Neural cell (in vitro differentiated cells): ENCODE data around the gene PRKCE. TPM values are rescaled to one million over a fixed set of nuclear protein-coding genes. Genes with fewer than 3 reads are reported as not detected.

ENCODE experiments used
- H2AFZ ChIP-seq: fragments of 200-600, 300-800 bp; sonication (generic), shearing (Covaris generic); 2 replicates; pipeline ENCODE4 v1.6.0; 2014; ENCODE audit warnings: low read depth, mild to moderate bottlenecking, antibody characterized with exemption, low read length, moderate library complexity
- H3F3A ChIP-seq: fragments of 200-600 bp; shearing (Covaris generic); 2 replicates; pipeline ENCODE4 v1.6.1; 2016; ENCODE audit warnings: mild to moderate bottlenecking, moderate library complexity, mixed read lengths, antibody characterized with exemption, low read length; ENCODE audit not compliant: insufficient read depth, poor library complexity, severe bottlenecking
- H3K27ac ChIP-seq: fragments of 200-600, 300-800 bp; sonication (generic), shearing (Covaris generic); 2 replicates; pipeline ENCODE4 v1.5.1; 2014; ENCODE audit warnings: mild to moderate bottlenecking, low read length, moderate library complexity
- H3K27me3 ChIP-seq: fragments of 300-800, 200-600 bp; sonication (generic), shearing (Covaris generic); 2 replicates; pipeline ENCODE4 v1.6.0; 2014; ENCODE audit warnings: mild to moderate bottlenecking, low read depth, low read length, moderate library complexity; ENCODE audit not compliant: insufficient read depth
- H3K36me3 ChIP-seq: fragments of 300-800, 200-600 bp; sonication (generic), shearing (Covaris generic); 2 replicates; pipeline ENCODE4 v1.5.1; 2014; ENCODE audit warnings: mild to moderate bottlenecking, antibody characterized with exemption, low read length, moderate library complexity; ENCODE audit not compliant: insufficient read depth
- H3K4me2 ChIP-seq: fragments of 300-800, 200-600 bp; sonication (generic), shearing (Covaris generic); 2 replicates; pipeline ENCODE4 v1.6.0; 2014; ENCODE audit warnings: mild to moderate bottlenecking, low read length
- H3K4me3 ChIP-seq: fragments of 300-800, 200-600 bp; sonication (generic), shearing (Covaris generic); 2 replicates; pipeline ENCODE4 v1.5.1; 2014; ENCODE audit warnings: mild to moderate bottlenecking, low read length, moderate library complexity
- H3K79me2 ChIP-seq: fragments of 200-600 bp; shearing (Covaris generic); replicated peaks from 2 replicates; pipeline ENCODE4 v1.6.0; 2014; ENCODE audit warnings: mild to moderate bottlenecking, low read length, moderate library complexity; ENCODE audit not compliant: insufficient read depth
- H3K9ac ChIP-seq: fragments of 300-800, 200-600 bp; sonication (generic), shearing (Covaris generic); 2 replicates; pipeline ENCODE4 v1.6.1; 2016; ENCODE audit warnings: mild to moderate bottlenecking, low read length, mixed read lengths
- H3K9me2 ChIP-seq: fragments of 200-600 bp; shearing (Covaris generic); 2 replicates; pipeline ENCODE4 v1.6.1; 2016; ENCODE audit warnings: mild to moderate bottlenecking, low read length, mixed read lengths; ENCODE audit not compliant: insufficient read depth
- H3K9me3 ChIP-seq: fragments of 200-600, 300-800 bp; sonication (generic), shearing (Covaris generic); 2 replicates; pipeline ENCODE4 v1.6.1; 2016; ENCODE audit warnings: mild to moderate bottlenecking, mixed run types, low read length, moderate library complexity, mixed read lengths
- H4K20me1 ChIP-seq: fragments of 200-600 bp; shearing (Covaris generic); 2 replicates; pipeline ENCODE4 v1.6.1; 2016; ENCODE audit warnings: mild to moderate bottlenecking, mixed run types; ENCODE audit not compliant: insufficient read depth
- EP300 ChIP-seq: fragments of 450-650 bp; conservative IDR thresholded peaks from 2 replicates; pipeline ENCODE4 v1.6.1; 2014; ENCODE audit warnings: antibody characterized with exemption, mild to moderate bottlenecking, moderate library complexity; ENCODE audit not compliant: poor library complexity, severe bottlenecking
- EZH2 ChIP-seq: fragments of 200-600, 300-800 bp; shearing (Covaris generic), sonication (generic); IDR thresholded peaks from 2 replicates; pipeline ENCODE4 v1.6.1; 2014; ENCODE audit warnings: antibody characterized with exemption, low read length, borderline replicate concordance, mild to moderate bottlenecking; ENCODE audit not compliant: insufficient read depth, poor library complexity, severe bottlenecking
- MXI1 ChIP-seq: fragments of 450-650 bp; conservative IDR thresholded peaks from 2 replicates; pipeline ENCODE4 v1.6.1; 2014; ENCODE audit warnings: antibody characterized with exemption, mild to moderate bottlenecking; ENCODE audit not compliant: poor library complexity, severe bottlenecking
- POLR2AphosphoS5 ChIP-seq: IDR thresholded peaks from 2 replicates; pipeline ENCODE4 v1.6.1; 2012
- RAD21 ChIP-seq: fragments of 450-650 bp; conservative IDR thresholded peaks from 2 replicates; pipeline ENCODE4 v1.6.1; 2014; ENCODE audit warnings: antibody characterized with exemption, mild to moderate bottlenecking, moderate library complexity
- SMC3 ChIP-seq: fragments of 450-650 bp; conservative IDR thresholded peaks from 2 replicates; pipeline ENCODE4 v1.6.1; 2014; ENCODE audit warnings: antibody characterized with exemption, mild to moderate bottlenecking, moderate library complexity; ENCODE audit not compliant: poor library complexity
- TAF1 ChIP-seq: IDR thresholded peaks from 2 replicates; pipeline ENCODE4 v1.6.1; 2012; ENCODE audit warnings: low read depth
- polyA plus RNA-seq: library from polyadenylated mRNA; depleted of rRNA; stranded (reverse); fragments of >200 nt; gene quantifications from 2 replicates; pipeline ENCODE4 v1.2.3, GENCODE V29; 2014
- TF ChIP-seq, protein P1 (sequence below): fragments of 450-650 bp; IDR thresholded peaks from 2 replicates; pipeline ENCODE4 v1.5.1; 2014; ENCODE audit warnings: antibody characterized with exemption, mild to moderate bottlenecking, moderate library complexity; ENCODE audit not compliant: poor library complexity, severe bottlenecking
- TF ChIP-seq, protein P2 (sequence below): IDR thresholded peaks from 2 replicates; pipeline ENCODE4 v1.6.1; 2012; ENCODE audit warnings: borderline replicate concordance

The PRKCE gene
- polyA plus RNA-seq, 1 donor from 2014 or later = 5.4 TPM

DNA sequence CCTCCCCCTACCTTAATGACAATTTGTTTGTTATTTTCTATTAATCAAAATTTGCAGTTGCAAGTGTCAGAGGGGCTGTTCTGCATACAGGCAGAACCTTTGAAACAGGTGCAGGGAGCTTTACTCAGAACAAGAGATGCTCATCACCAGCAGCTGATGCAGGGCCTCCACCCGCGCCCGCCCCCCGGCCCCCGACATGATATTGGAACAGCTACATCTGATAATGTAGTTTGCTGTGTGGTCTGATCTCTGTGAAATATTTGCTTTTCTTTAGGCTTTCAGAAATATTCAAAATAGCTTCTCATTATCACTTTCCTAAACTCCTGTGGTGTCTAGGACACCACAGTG, 130.0 kb downstream of the PRKCE start:
- no peak overlapping the region for H2AFZ ChIP-seq
- H3K27me3 ChIP-seq = no peaks in the 10 kb centered on the region
- TF ChIP-seq MXI1 (no peak), RAD21 (no peak), POLR2AphosphoS5 (no peak), EZH2 (no peak), SMC3 (no peak), TAF1 (no peak), EP300 (no peak)
- TF ChIP-seq, protein P1, sequence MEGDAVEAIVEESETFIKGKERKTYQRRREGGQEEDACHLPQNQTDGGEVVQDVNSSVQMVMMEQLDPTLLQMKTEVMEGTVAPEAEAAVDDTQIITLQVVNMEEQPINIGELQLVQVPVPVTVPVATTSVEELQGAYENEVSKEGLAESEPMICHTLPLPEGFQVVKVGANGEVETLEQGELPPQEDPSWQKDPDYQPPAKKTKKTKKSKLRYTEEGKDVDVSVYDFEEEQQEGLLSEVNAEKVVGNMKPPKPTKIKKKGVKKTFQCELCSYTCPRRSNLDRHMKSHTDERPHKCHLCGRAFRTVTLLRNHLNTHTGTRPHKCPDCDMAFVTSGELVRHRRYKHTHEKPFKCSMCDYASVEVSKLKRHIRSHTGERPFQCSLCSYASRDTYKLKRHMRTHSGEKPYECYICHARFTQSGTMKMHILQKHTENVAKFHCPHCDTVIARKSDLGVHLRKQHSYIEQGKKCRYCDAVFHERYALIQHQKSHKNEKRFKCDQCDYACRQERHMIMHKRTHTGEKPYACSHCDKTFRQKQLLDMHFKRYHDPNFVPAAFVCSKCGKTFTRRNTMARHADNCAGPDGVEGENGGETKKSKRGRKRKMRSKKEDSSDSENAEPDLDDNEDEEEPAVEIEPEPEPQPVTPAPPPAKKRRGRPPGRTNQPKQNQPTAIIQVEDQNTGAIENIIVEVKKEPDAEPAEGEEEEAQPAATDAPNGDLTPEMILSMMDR = no peak
- TF ChIP-seq, protein P2, sequence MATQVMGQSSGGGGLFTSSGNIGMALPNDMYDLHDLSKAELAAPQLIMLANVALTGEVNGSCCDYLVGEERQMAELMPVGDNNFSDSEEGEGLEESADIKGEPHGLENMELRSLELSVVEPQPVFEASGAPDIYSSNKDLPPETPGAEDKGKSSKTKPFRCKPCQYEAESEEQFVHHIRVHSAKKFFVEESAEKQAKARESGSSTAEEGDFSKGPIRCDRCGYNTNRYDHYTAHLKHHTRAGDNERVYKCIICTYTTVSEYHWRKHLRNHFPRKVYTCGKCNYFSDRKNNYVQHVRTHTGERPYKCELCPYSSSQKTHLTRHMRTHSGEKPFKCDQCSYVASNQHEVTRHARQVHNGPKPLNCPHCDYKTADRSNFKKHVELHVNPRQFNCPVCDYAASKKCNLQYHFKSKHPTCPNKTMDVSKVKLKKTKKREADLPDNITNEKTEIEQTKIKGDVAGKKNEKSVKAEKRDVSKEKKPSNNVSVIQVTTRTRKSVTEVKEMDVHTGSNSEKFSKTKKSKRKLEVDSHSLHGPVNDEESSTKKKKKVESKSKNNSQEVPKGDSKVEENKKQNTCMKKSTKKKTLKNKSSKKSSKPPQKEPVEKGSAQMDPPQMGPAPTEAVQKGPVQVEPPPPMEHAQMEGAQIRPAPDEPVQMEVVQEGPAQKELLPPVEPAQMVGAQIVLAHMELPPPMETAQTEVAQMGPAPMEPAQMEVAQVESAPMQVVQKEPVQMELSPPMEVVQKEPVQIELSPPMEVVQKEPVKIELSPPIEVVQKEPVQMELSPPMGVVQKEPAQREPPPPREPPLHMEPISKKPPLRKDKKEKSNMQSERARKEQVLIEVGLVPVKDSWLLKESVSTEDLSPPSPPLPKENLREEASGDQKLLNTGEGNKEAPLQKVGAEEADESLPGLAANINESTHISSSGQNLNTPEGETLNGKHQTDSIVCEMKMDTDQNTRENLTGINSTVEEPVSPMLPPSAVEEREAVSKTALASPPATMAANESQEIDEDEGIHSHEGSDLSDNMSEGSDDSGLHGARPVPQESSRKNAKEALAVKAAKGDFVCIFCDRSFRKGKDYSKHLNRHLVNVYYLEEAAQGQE = no peak
- H3K36me3 ChIP-seq = no peaks in the 10 kb centered on the region
- H3F3A ChIP-seq = no peaks in the 10 kb centered on the region
- no peaks in the 10 kb centered on the region for H3K79me2 ChIP-seq
- H3K9ac ChIP-seq = no peak overlapping the region
- H4K20me1 ChIP-seq = no peaks in the 10 kb centered on the region
- no peak overlapping the region for H3K4me3 ChIP-seq
- no peaks in the 10 kb centered on the region for H3K9me3 ChIP-seq
- H3K4me2 ChIP-seq = no peak overlapping the region
- H3K27ac ChIP-seq = no peak overlapping the region
- H3K9me2 ChIP-seq = no peaks in the 10 kb centered on the region

DNA sequence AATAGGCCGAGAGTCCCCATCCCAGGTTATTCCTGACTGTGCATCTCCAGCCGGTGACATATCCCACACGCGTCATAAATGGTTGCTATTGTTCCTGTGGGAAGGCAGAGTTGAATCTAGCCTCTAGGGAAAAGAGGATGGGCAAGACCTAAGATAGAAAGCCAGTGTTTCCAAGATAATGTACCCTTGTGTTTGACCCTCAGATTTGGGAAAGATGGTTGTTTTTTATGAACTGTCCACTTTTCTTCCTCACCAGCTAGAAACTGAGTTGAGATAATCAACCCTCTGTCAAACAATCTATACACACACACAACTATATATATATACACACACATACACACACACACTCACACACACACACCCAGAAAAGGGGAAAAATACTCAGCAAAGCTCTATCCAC, 131.0 kb downstream of the PRKCE start:
- no peaks in the 10 kb centered on the region for H3K27me3 ChIP-seq
- H3K9me2 ChIP-seq = no peaks in the 10 kb centered on the region
- H3K9ac ChIP-seq = no peak overlapping the region
- H2AFZ ChIP-seq = no peak overlapping the region
- no peaks in the 10 kb centered on the region for H3K36me3 ChIP-seq
- no peaks in the 10 kb centered on the region for H3K9me3 ChIP-seq
- no peak overlapping the region for H3K4me2 ChIP-seq
- no peaks in the 10 kb centered on the region for H4K20me1 ChIP-seq
- no peak for TF ChIP-seq SMC3
- no peak for TF ChIP-seq RAD21
- TF ChIP-seq TAF1 = no peak
- no peak for TF ChIP-seq EP300
- no peak for TF ChIP-seq POLR2AphosphoS5
- TF ChIP-seq, protein P1 = no peak
- TF ChIP-seq EZH2 = no peak
- no peak for TF ChIP-seq MXI1
- TF ChIP-seq, protein P2 = no peak
- no peak overlapping the region for H3K4me3 ChIP-seq
- no peaks in the 10 kb centered on the region for H3K79me2 ChIP-seq
- no peak overlapping the region for H3K27ac ChIP-seq
- H3F3A ChIP-seq = no peaks in the 10 kb centered on the region
